NCI-H774 (cell line): ENCODE results near the gene CDH12.
"Not testable (repeated sequence)": the region's sequence is repeated elsewhere in the genome, so short reads cannot be mapped to it uniquely, and the experiment has no call there.

Source experiments
- DNase-seq: peaks from one replicate; lab custom pipeline; 2025; lab: John Stamatoyannopoulos, UW

CDH12 gene

GRCh38 chr5:22650511-22650910 is 202.6 kb downstream of the CDH12 start:
- no peak for DNase-seq

GRCh38 chr5:22649074-22649473 is 204.1 kb downstream of the CDH12 start:
- DNase-seq, result no peak

DNA sequence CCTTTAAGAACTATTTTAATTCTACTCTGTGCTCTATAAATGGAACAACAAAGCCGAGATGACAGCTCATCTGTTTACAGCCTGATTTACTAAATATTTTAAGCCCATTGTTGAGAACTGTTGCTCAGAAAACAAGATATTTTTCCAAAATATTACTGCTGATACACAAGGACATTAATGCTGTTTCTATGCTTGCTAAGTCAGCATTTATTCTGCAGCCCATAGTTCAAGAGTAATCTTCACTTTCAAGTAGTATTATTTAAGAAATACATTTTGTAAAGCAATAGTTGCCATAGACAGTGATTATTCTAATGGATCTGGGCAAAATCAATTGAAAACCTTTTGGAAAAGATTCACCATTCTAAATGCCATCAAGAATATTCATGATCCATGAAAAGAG is 208.3 kb downstream of the CDH12 start:
- DNase-seq, result no peak

DNA sequence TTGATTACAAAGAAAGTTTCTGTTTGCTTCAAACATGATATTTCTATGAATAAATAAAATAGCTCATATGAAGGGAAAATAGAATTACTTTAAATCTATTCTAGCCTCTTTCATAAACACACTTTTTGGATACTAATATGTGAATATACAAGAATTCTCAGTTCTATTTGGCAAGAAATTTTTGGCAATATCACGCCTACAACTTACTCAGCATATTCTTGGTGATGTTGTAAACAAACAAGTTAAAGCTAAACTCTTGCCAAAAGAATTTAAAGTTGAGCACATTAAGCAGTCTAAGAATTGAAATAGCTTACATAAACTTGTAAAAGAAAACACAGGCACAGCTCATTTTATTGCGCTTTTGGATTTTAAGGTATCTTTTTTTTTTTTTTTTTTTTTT is 209.8 kb downstream of the CDH12 start:
- DNase-seq, result no peak

- no peak for DNase-seq
Observed at GRCh38 chr5:22631683-22632082, 221.5 kb downstream of the CDH12 start.

DNA sequence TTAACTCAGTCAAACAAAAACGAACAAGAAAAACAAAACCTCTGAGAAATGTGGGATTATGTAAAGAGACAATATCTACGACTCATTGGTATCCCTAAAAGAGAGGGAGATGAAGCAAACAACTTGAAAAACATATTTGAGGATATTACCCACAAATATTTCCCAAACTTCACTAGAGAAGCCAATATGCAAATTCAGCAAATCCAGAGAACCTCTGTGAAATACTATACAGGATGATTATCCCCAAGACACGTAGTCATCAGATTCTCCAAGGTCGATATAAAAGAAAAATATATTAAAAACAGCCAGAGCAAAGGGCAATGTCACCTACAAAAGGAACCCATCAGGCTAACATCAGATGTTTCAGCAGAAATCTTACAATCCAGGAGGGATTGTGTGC is 226.1 kb downstream of the CDH12 start:
- no peak for DNase-seq

DNA sequence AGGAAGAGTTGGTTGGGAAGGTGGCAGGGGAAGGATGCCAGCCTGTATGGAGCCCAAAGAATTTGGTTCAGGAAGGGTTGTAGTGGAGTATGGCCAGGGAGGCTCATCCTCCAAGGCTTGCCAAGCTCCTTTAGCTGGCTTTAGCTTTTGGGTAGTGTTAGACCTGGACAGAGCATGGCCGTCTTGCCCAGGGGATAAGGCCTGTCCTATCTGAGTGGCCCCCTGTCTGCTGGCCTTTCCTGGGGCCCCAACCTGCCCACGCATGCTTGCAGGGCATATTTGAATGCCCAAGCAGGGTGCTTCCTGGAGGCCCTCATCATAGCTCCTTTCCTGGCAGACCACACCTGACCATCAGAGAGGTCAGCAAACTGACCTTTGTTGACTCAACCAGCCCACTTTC is 227.7 kb downstream of the CDH12 start:
- DNase-seq, result no peak

DNA sequence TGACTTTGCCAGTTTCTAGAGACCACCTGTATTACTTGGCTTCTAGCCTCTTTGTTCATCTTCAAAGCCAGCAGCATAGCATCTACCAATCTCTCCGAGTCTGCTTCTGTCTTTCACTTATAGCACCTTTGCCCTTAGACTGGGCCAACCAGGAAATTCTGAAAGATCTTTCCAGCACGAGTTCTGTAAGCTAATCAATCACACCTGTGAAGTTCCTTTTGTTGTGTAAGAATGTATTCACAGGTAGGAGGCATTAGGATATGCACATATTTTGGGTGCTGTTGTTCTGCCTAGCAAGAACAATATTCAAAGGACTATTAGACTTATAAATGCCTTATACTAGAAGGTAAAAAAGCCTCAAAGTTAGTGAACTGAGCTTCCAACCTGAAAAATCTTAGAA is 232.1 kb downstream of the CDH12 start:
- no peak for DNase-seq

- no peak for DNase-seq
Observed at GRCh38 chr5:22615964-22616363, 237.2 kb downstream of the CDH12 start.

- DNase-seq, result no peak
Observed at GRCh38 chr5:22614486-22615094, 238.6 kb downstream of the CDH12 start.

- no peak for DNase-seq
Observed at GRCh38 chr5:22612928-22613327, 240.2 kb downstream of the CDH12 start.

- DNase-seq, result no peak
Observed at GRCh38 chr5:22611327-22611726, 241.8 kb downstream of the CDH12 start.

GRCh38 chr5:22607498-22607897 is 245.6 kb downstream of the CDH12 start:
- DNase-seq, result not testable (repeated sequence)

DNA sequence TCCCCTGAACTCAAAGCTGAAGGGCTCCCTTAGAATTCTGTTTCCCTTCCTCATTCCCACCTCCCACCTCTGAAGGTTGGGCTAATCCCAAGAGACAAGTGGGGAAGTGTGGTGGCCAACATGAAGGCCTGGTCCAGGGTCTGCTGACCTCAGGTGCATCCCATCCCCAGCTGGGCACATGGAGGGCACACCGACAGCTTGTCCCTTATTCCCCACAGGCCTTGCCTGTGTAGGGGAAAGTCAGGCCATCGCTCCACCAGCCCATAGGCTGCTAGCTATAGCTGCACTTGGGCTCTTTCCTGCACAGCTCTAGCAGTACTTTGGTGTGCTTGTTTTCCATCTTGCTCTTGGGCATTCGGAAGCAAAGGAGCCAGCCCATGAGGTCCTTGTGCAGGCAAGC is 247.7 kb downstream of the CDH12 start:
- DNase-seq, result no peak

- DNase-seq, result no peak
Observed at GRCh38 chr5:22604711-22605110, 248.4 kb downstream of the CDH12 start.

DNA sequence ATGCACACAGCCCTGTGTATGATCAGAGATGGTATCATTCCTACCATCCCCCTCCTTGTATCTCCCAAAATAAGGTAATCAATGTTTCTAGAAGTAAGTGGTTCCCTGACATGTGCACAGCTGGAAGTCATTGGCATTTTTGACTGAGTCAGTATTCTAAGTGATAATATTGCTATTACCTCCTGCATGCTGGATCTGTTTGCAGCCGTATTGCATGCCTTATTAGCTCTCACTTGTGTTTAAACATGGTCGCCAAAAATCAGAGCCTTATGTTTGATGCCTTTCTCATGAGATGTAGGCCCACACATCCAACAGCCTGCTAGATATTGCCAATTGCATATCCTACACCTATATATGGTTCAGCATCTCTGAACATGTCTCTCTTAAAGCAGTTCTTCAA is 254.3 kb downstream of the CDH12 start:
- DNase-seq, result no peak

DNA sequence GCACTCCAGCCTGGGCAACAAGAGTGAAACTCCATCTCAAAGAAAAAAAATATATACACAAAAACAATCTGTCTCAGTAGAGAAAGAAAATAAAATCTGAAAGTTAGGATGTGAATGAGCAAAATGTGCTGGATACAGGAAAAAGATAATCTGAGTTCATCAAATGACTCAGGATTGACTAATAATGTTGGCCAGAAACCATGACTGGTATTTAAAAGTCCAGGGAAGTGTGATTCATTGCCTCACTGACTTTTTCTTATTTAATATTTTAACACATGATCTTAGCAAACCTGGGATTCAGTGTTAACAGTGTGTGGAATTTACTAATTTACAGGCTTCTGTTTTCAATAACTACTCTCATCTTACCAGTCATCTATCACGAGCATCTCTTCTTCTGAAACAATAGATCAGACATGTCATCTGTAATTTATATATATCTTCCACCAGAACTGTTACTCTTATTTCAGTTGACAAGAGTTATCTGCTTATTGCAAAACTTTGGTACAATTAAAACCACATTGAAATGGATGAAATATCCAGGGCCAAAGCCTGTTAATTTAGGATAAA is 256.7 kb downstream of the CDH12 start:
- no peak for DNase-seq

DNA sequence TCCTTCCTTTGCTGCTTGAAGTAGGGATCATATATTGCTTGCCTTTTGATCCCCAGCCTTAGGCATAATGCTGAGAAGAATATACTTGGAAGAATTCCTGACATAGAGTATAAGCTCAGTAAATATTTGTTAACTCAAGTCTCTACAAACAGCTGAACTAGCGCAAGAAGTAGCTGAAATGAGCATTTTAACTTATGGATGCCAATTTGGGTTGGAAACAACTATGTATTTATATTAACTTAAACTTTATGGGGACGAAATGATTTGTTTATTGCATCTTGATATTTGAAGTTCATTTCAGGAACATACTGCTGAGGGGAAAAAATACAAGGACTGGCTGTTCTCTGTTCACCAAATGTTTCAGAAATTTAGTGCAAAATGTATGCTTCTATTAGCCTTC is 258.7 kb downstream of the CDH12 start:
- no peak for DNase-seq

- no peak for DNase-seq
Observed at GRCh38 chr5:22593592-22593991, 259.6 kb downstream of the CDH12 start.

- no peak for DNase-seq
Observed at GRCh38 chr5:22591461-22591860, 261.7 kb downstream of the CDH12 start.

- DNase-seq, result no peak
Observed at GRCh38 chr5:22590677-22591268, 262.4 kb downstream of the CDH12 start.

GRCh38 chr5:22577711-22578110 is 275.4 kb downstream of the CDH12 start:
- no peak for DNase-seq

DNA sequence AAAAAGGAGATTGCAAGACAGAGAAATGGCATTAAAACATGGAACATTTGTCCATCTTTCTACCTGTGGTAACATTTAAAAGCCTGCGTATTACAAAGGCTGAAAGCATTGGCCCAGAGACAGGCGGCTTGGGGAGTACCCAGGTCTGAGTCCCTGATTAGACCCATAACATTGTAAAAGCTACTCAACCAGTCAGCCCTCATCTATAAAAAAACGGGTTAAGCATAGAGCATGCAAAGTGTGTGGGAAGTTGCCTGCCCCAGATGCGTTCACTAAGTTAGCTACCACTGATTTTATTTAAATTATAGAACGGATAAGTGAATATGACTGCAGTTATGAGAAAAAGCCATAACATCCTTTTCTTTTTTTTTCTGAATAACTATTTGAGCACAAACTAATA is 276.1 kb downstream of the CDH12 start:
- DNase-seq, result no peak

GRCh38 chr5:22572941-22573340 is 280.2 kb downstream of the CDH12 start:
- no peak for DNase-seq
